Stomach smooth muscle (tissue), 2 donors: Measurements from ENCODE around the gene ZNF670.
A peak's percentile ranks its signal among the peaks of the same experiment; 100 is the strongest.

Experiments used
- H3K27ac ChIP-seq: one replicate; pipeline ENCODE4 v1.7.0; 2013; ENCODE audit warnings: mild to moderate bottlenecking, low read length, inconsistent platforms
- H3K27me3 ChIP-seq, 2 donors: one replicate each; pipeline ENCODE4 v1.7.0; 2013; ENCODE audit warnings: low read length in 2 of 2; ENCODE audit not compliant: insufficient read depth in 2 of 2, control insufficient read depth in 1 of 2
- H3K36me3 ChIP-seq, 2 donors: one replicate each; pipeline ENCODE4 v1.7.0; 2013; ENCODE audit warnings: low read length in 2 of 2; ENCODE audit not compliant: control insufficient read depth in 2 of 2, insufficient read depth in 2 of 2
- H3K4me1 ChIP-seq: one replicate; pipeline ENCODE4 v1.7.0; 2013; ENCODE audit warnings: low read length; ENCODE audit not compliant: control insufficient read depth, insufficient read depth
- H3K4me3 ChIP-seq, 2 donors: one replicate each; pipeline ENCODE4 v1.7.0; 2013; ENCODE audit warnings: low read length in 2 of 2
- H3K9ac ChIP-seq, 2 donors: one replicate each; pipeline ENCODE4 v1.7.0; 2013; ENCODE audit warnings: low read length in 2 of 2, mild to moderate bottlenecking in 1 of 2
- H3K9me3 ChIP-seq, 2 donors: one replicate each; pipeline ENCODE4 v1.7.0; 2013; ENCODE audit warnings: low read length in 2 of 2; ENCODE audit not compliant: control insufficient read depth in 2 of 2
- donor health status: healthy.
- donor health status: Pancreatic carcinoma.

Gene ZNF670

DNA sequence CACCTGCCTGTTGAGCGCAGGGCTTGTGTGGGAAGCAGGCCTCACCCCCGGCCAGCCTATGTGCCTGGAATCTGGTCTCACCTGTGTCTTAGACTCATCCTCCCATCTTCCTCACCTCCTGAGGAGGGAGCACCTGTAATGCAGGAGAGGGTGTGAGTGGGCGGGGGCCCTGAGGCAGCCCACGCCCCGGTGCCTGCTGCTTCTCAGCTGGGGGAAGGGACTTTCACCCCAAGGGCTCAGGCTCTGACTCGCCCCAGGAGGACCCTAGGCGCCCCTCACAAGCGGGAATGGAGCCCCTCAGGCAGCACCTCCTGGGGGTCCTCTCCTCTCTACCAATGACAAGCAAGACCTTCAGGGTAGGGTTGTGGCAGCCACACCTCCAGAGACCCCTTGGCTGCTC, 6.7 kb upstream of the ZNF670 start:
- Histone ChIP-seq H3K4me1 (no peaks in the 10 kb centered on the region), H3K27me3 (no peaks in the 10 kb centered on the region), H3K4me3 (no peak overlapping the region), H3K9ac (no peak overlapping the region), H3K27ac (no peak overlapping the region), H3K9me3 (no peaks in the 10 kb centered on the region), H3K36me3 (no peaks in the 10 kb centered on the region)

DNA sequence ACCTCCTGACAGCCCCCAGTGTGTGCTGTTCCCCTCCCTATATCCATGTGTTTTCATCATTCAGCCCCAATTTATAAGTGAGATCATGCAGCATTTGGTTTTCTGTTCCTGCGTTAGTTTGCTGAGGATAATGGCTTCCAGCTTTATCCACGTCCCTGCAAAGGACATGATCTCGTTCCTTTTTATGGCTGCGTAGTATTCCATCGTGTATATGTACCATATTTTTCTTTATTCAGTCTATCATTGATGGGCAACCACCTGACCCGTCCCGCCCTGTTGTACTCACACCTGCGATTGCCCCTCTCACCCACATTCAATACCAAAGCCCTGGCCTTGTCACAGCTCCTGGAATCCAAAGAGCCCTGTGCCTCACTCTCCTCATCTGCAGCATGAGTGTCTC, 6.2 kb upstream of the ZNF670 start:
- H3K36me3 ChIP-seq = no peaks in the 10 kb centered on the region
- H3K27me3 ChIP-seq = no peaks in the 10 kb centered on the region
- no peaks in the 10 kb centered on the region for H3K4me1 ChIP-seq
- H3K27ac ChIP-seq = no peak overlapping the region
- H3K4me3 ChIP-seq = no peak overlapping the region
- no peaks in the 10 kb centered on the region for H3K9me3 ChIP-seq
- no peak overlapping the region for H3K9ac ChIP-seq

DNA sequence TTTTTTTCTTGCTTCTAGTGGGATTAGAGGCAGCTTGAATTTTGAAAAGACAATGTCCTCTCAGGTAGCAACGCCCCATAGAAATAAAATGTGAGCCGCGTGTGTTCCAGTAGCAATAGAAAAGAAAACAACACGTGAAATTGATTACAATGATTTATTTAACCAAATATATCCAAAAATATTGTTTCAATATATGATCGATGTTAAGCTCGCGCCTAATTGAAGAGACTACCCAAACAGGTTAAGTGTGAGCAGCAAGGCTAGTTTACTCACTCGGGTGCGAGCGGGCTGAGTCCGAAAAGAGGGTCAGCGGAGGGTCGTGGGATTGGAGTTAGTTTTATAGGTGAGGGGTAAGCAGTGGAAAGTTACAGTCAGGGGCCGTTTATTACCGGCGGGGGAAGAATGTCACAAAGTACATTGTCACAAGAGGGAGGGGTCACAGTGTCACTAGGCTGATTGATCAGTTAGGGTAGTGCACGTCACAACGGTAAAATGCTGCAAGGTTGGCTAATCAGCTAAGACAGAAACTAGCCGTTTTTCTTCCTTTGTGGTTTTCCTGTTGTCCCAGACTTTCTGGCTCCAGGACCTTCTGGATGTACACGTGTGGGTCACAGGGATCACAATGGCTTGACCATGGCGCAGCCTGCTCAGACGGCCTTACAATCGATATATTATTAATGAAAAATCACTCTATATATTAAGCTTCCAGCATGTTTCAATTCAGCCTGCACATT, 697 bp upstream of the ZNF670 start:
- Histone ChIP-seq H3K9me3 (no peaks in the 10 kb centered on the region), H3K36me3 (no peaks in the 10 kb centered on the region), H3K4me1 (peaks cover 16% of the 10 kb centered on the region), H3K9ac (peak overlapping the region in 1 of 2 donors; percentile 36), H3K27me3 (no peaks in the 10 kb centered on the region), H3K4me3 (peak overlapping the region; percentile 93 to 97), H3K27ac (peak overlapping the region; percentile 24)

DNA sequence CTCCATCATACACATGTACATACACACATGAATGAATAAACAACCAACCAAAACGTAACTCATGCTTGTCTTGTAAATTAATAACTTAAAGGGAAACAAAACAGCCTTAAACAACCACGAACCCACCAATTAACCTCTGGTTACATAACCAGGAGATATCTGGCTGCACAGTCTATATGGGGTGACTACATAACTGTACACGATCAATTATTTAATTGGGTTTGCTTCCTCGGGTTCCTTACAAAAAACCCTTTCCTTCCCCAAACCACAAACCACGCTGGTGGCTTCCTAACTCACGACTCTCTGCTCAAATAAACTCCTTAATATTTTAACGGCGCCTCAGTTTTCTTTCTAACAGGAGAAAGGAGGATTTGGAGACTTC, 744 bp downstream of the ZNF670 start:
- peak overlapping the region; percentile 93 to 97 for H3K4me3 ChIP-seq
- no peaks in the 10 kb centered on the region for H3K27me3 ChIP-seq
- no peaks in the 10 kb centered on the region for H3K9me3 ChIP-seq
- no peaks in the 10 kb centered on the region for H3K36me3 ChIP-seq
- peak overlapping the region; percentile 85 to 90 for H3K9ac ChIP-seq
- peak overlapping the region; percentile 24 for H3K27ac ChIP-seq
- H3K4me1 ChIP-seq = peaks cover 16% of the 10 kb centered on the region

DNA sequence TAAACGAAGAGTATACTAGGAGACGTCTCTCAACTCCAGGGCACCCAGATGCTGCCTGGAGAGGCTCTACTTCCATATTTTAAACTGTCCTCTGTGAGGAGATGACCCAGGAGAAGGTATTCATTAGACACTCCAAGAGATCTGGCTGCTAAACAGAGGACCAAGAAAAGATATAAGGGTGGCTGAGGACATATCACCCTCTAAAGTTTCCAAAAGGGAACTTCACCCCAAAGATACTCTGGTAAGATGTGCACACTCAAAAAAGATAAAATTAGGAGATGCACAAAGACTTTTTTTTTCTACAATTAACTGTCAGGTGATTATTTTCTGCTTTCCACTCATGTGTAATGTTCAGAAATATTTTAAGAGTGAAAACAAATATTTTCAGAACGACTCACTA, 1.4 kb downstream of the ZNF670 start:
- Histone ChIP-seq H3K27ac (no peak overlapping the region), H3K4me1 (peaks cover 16% of the 10 kb centered on the region), H3K9ac (no peak overlapping the region), H3K4me3 (no peak overlapping the region), H3K27me3 (no peaks in the 10 kb centered on the region), H3K36me3 (no peaks in the 10 kb centered on the region), H3K9me3 (no peaks in the 10 kb centered on the region)

DNA sequence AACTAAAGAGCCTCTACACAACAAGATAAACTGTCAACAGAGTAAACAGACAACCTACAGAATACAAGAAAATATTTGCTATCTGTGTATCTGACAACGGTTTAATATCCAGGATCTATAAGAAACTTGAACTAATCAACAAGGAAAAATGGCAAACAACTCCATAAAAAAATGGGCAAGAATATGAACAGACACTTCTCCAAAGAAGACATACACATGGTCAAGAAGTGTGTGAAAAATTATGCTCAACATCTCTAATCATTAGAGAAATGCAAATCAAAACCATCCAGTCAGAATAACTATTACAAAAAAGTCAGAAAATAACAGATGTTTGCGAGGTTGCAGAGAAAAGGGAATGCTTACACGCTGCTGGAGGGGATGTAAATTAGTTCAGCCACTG, 8.0 kb downstream of the ZNF670 start:
- H3K9ac ChIP-seq = no peak overlapping the region
- H3K27ac ChIP-seq = no peak overlapping the region
- no peaks in the 10 kb centered on the region for H3K9me3 ChIP-seq
- no peaks in the 10 kb centered on the region for H3K4me1 ChIP-seq
- no peaks in the 10 kb centered on the region for H3K27me3 ChIP-seq
- H3K36me3 ChIP-seq = no peaks in the 10 kb centered on the region
- no peak overlapping the region for H3K4me3 ChIP-seq

DNA sequence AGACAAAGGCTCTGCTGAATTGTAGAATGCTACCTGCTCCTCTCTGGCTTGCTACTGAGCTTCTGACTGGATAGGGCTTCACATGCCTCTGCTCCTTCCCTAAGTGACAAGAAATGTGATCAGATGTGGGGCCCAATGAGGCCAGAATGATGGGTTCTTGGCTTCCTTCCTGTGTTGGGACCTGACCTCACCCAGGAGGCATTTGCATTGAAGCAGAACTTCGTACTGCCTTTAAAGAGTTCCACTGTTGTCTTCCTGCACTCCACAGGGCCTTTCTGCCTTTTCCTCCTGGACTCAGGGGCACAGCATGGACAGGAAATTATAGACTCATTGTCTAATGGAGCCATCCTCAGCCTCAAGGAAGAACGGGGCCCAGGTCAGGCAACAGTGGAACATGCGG, 14.3 kb downstream of the ZNF670 start:
- Histone ChIP-seq H3K4me3 (no peak overlapping the region), H3K27ac (no peak overlapping the region), H3K4me1 (no peaks in the 10 kb centered on the region), H3K36me3 (no peaks in the 10 kb centered on the region), H3K9me3 (no peaks in the 10 kb centered on the region), H3K27me3 (no peaks in the 10 kb centered on the region), H3K9ac (no peak overlapping the region)

DNA sequence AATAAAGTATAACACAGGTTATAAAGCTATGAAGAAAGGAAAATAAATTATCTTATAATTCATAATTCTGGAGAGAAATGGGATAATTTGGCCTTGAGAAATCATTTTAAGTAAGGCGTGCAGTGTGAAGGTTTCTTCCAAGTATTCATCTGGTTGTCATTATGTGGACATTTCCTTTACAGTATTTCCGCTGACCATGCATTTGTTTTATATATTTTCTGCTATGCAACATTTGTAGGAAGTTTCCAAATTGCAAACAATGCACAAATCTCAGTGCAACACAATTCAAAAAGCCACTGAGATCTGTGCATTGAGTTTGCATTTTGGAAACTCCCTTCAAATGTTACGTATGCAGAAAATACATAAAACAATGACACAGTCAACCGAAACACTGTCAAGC, 17.8 kb downstream of the ZNF670 start:
- Histone ChIP-seq H3K27me3 (no peaks in the 10 kb centered on the region), H3K9ac (no peak overlapping the region), H3K36me3 (no peaks in the 10 kb centered on the region), H3K9me3 (no peaks in the 10 kb centered on the region), H3K27ac (no peak overlapping the region), H3K4me3 (no peak overlapping the region), H3K4me1 (no peaks in the 10 kb centered on the region)

DNA sequence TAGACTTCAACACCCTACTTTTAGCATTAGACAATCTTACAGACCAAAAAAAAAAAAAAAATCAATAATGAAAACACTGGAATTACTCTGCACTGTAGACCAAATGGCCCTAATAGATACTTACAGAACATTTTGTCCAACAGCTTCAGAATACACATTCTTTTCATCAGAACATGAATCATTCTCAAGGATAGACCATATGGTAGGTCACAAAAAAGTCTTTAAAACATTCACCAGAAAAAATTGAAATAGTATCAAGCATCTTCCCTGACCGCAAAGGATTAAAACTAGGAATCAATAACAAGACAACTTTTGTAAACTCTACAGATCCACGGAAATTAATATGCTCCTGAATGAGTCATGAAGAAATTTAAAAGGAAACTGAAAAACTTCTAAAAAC, 22.5 kb downstream of the ZNF670 start:
- no peaks in the 10 kb centered on the region for H3K4me1 ChIP-seq
- no peaks in the 10 kb centered on the region for H3K9me3 ChIP-seq
- no peak overlapping the region for H3K9ac ChIP-seq
- no peak overlapping the region for H3K27ac ChIP-seq
- no peaks in the 10 kb centered on the region for H3K27me3 ChIP-seq
- H3K4me3 ChIP-seq = no peak overlapping the region
- no peaks in the 10 kb centered on the region for H3K36me3 ChIP-seq

DNA sequence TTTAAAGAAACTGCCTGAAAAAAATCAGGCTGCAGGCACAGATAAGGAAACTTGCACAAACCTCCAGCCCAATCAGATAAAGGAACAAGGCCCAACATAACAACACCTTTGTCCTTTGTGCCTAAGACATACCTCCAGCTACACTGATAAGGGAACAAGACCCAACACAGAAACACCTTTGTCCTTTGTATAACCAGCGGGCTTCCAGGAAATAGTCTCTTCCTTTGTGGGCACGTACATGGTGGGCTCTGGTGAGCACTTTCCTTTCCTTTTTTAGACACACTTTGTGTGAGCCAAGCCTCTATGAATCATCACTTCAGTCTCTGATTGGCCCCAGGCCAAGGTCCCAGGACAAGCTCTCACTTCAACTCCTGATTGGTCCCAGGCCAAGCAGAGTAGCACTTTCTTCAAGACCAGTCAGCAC, 23.6 kb downstream of the ZNF670 start:
- Histone ChIP-seq H3K4me3 (no peak overlapping the region), H3K9me3 (no peaks in the 10 kb centered on the region), H3K9ac (no peak overlapping the region), H3K27ac (no peak overlapping the region), H3K27me3 (no peaks in the 10 kb centered on the region), H3K36me3 (no peaks in the 10 kb centered on the region), H3K4me1 (no peaks in the 10 kb centered on the region)

DNA sequence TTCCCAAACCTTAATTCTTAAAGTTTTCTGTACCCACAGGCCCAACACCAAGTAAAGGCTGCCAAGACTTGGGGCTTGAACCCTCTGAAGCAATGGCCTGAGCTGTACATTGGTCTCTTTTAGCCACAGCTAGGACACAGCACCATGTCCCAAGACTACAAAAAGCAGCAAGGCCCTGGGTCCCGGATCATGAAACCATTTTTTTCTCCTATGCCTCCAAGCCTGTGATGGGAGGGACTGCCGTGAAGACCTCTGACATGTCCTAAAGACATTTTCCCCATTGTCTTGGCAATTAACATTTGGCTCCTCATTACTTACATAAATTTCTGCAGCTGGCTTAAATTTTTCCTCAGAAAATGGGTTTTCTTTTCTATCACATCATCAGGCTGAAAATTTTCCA, 30.9 kb downstream of the ZNF670 start:
- H3K9me3 ChIP-seq = peaks cover 3 to 7% of the 10 kb centered on the region in 2 donors
- H3K4me1 ChIP-seq = no peaks in the 10 kb centered on the region
- no peaks in the 10 kb centered on the region for H3K36me3 ChIP-seq
- no peak overlapping the region for H3K27ac ChIP-seq
- H3K27me3 ChIP-seq = no peaks in the 10 kb centered on the region
- no peak overlapping the region for H3K9ac ChIP-seq
- H3K4me3 ChIP-seq = no peak overlapping the region
